ENCODE data around the gene GNB1.

GNB1 gene

DNA sequence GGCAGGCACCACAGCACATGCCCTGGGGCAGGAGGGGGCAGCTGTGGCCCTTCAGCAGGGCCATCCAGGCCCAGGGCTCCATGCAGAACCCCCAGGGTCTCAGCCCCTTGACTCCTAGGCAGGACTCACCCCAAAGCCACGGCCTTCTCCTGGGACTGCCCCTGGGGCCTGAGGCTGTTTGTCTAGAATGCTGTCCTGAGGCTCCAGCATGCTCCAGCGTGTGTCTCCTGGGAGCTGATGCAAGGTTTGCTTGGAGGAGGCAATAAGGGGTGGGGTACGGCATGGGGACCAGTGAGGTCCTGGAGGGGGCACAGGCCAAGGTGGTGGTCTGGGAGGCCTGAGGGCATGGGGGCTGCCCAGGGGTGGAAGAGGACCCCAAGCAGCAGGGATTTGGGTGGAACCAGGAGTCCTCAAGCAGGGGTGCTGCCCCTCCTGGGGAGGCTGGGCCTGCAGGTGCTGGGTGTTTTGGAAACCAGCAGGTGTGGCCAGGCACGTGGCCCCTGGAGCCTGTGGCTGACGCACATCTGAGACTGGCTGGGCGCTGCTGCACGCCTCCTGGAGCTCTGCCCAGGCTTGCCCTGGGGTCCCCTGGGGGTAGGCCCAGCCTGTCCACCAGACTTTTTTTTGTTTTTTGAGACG is 16.3 kb upstream of the GNB1 start:
- DNase-seq: no peak

DNA sequence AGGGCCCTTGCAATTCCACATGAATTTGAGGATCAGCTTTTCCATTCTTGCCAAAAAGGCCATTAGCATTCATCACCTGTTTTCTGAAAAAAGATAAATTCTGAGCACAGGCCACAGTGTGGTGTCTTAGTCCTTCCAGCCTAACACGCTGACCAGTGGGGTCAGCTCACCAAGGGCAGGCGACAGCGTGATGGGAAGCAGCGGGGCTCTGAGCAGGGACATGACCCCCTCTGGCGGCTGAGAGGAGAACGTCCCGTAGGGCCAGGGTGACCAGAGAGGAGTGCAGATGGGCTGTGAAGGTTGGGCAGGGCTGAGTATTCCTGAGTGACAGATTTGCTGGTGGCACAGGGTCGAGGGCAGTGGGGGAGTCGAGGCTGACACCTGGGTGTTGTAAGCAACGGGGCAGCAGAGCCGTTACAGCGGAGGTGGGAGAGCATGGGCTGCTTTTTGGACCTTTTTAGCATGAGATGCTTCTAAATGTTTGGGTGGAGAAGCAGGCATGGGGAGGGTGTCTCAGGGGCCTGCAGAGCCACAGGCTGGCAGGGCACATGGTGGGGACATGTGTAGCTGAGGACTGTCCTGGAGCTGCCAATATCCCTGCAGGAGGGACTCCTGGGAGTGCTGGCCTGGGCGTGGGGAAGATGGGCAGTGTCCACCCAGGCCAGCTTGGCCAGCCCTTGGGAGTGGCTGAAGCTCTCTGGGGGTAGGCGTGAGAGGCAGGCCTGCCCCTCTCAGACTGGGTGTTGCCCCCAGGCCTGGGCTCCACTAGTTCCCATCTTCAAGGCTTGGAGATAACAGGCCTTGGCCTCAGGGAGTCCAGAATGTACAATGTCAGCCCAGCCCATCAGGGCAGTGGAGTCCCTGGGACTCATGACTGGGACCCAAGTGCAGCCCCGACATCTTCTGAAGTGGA is 15.6 kb upstream of the GNB1 start:
- DNase-seq: peak; percentile 33

GRCh38 chr1:1903224-1903623 is 12.3 kb upstream of the GNB1 start:
- no peak for DNase-seq

GRCh38 chr1:1901641-1902294 is 10.9 kb upstream of the GNB1 start:
- no peak for DNase-seq

- no peak for DNase-seq
Measured at GRCh38 chr1:1900883-1901640, 10.2 kb upstream of the GNB1 start.

DNA sequence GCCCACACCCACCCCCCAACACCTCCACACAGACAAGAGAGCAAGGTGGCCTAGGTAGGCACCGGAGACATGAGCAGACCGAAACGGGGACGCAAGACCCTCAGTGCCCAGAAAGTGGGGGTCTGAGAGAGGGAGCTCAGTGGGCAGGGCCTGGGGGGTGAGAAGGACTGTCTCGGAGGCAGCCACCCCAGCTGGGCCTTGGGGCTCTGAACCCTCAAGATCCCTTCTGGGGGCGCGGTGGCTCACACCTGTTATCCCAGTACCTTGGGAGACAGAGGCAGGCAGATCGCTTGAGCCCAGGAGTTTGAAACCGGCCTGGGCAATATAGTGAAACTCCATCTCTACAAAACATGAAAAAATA is 9.1 kb upstream of the GNB1 start:
- DNase-seq: no peak

DNA sequence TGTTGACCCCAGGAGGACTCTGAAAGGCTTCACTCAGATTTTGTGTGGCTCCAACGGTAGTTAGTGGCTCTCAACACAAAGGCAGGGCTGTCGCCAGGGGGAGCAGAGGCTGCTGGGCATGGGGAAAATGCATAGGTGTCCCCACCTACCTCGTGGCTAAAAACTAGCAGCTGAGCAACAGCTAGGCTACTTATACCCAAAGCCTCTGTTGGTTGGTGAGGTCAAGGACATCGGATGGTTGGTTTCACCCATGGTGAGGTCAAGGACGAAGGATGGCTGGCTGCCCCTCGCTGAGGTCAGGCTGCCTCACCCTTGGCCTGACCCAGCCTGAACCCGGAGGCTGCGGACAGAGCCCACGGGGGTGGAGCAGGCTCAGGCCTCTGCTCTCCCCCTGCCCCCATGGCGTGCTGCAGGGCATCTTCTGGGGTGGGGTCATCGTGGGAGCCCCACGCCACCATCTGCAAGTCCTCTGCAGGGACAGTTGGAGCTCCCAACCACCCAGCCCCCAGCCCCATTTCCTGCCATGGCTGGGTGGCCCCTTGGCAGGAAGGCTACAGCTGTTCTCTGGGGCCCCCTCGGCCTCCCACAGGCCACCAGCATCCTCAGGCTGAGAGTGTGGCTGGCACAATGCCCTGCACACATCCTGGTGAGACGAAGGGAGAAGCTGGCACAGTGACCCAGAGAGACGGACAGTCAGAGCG is 8.5 kb upstream of the GNB1 start:
- DNase-seq: no peak

DNA sequence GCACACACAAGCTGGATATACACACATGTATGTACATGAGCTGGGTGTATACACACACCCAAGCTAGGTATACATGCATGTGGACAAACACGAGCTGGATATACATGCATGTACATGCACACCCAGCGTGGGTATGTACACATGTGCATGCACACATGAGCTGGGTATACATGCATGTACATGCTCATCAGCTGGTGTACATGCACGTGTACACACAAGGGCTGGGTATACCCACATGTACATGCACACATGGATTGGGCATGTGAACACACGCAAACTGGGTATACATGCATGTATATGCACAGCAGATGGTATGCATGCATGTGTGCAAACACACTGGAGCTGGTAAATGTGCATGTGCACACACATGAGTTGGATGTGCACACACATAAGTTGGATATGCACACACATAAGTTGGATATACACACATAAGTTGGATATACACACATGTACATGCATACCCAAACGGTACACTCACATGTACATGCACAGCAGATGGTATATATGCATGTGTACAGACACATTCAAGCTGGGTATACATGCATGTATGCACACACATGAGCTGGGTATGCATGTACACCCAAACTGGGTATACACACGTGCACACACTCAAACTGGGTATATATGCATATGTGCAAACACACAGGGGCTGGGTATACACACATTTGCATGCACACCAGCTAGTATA is 7.5 kb upstream of the GNB1 start:
- DNase-seq: no peak

DNA sequence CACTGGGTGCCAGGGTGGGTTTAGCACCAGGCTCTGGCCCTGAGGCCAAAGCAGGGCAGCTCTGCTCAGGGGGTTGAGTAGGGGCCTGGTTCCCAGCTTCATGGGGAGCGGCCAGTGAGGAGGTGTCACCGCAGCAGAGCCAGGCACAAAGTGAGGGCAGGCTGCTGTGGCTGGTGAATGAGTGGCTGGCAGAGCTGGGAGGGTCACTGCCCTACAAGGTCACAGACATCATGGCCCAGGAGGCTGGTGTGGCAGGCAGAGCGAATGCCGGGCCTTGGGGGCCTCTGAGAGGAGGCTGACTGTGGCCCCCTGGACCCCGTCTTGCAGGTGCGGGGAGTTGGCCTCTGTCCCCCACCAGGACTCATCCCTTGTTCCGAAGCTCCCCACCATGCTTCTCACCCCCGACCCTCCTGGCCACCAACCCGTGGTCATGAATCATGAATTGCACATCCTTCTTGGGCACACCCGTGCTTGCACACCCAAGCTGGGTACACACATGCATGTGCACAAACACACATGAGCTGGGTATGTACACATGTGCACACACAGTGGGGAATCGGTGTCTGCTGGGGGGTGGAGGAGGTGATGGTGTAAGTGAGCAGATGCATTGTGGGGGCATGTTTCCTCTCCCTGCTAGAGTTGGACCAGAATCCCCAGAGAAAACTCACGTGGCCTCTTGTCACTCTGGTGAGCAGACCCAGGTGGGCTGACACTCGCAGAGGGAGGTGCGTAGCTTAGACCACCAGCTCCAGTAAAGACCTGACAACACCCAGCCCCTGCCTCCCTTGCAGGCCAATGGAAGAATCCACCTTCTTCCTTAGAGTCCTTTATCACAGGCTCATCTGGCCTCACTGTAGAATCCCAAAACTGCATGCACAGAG is 4.8 kb upstream of the GNB1 start:
- no peak for DNase-seq

- DNase-seq: no peak
Measured at GRCh38 chr1:1895060-1895418, 4.2 kb upstream of the GNB1 start.

DNA sequence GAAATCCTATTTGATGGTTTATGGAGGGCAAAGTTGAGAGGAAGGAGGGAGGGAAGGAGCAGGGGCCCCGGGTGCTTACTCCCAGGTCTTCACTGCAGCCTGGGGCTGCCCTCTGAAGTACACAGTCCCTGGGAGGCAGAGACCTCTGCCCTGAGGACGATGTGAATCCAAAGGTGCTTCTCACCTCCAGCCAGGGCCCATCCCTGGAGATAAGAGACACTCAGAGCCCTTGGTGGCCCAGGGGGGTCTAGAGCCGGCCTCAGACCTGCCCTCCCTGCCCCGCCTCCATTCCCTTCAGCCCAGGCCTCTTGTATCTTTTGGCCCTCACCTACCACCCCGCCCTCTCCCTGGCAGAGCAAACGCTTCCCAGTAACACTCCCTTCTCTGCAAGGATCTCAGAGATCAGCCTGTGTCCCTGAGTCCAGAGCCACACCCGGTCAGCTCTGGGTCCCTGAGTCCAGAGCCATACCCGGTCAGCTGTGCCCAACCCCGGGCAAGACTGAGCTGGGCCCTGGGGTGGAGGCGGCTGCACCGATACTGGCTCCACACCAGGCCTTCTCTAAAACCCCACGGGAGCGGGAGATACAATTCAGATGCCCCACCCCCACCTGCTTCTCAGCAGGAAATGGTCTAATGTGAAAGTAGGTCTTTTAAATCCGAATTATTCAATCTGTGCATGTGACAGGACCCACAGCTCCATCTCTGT is 3.6 kb upstream of the GNB1 start:
- DNase-seq: no peak

- DNase-seq: no peak
Measured at GRCh38 chr1:1893997-1894353, 3.1 kb upstream of the GNB1 start.

DNA sequence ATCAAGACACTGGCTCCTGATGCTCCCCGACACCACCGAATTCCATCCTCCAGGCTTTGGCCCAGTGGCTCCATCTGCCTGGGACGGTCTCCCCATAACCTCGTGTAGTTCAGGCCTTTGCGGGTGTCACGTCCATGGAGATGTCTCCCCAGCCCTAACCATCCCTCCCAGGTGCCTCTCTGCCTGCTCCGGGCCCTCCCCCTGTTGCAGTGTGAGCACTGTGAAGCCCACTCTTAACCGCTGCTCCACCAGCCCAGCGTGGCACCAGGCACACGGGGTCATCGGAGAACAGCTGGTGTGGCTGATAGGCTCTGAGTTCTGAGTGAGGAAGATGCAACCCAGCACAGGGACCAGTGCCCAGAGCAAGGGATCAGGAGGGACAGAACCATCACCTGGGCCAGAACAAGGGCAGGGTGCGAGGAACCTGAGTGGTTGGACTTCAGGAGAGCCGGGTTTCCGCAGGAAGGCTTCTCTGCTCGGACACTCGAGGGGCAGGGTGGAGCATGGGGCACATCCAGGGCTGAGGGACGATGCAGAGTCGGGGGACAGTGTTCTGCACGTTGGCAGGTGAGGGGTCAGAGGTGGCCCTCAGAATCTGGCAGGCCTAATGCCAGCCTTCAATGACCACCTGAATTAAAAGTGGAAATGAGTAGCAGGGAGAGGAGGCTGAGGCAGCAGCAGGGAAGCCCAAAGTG is 2.6 kb upstream of the GNB1 start:
- no peak for DNase-seq

- DNase-seq: no peak
Measured at GRCh38 chr1:1892763-1893120, 1.9 kb upstream of the GNB1 start.

GRCh38 chr1:1892079-1892762 is 1.3 kb upstream of the GNB1 start:
- DNase-seq: no peak

DNA sequence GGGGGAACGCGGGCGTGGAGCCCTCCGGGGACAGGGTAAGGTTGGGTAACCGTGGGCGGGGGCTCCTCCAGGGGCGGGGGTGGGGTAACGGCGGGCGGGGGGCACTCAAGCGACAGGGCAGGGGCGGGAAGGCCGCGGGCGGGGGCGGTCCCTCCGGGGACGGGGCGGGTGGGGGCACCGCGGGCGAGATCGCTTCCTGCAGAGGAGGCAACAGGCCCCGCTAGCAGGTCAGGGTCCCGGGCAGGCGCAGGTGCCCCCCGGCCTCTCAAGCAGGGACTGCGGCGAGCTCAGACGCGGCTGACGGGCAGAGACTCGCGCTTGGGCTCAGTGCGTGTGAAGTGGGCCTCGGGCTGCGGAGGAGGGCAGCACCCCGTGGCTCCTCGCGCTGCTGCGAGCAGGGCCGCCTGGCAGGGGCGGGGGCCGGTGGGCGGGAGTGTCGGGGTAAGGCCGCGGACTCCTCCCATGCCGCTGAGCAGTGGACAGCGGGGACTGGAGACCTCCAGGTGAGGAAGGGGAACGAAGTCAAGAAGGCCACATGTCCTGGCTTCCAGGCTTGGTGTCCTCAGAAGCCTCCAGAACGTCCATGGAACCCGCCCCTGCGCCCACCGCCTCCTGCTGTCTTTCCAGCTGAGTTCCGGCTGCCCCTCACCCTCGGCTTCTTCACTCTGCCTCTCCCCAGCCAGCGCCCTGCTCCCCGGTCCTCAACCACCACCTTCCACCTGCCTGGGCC is 627 bp upstream of the GNB1 start:
- no peak for DNase-seq

DNA sequence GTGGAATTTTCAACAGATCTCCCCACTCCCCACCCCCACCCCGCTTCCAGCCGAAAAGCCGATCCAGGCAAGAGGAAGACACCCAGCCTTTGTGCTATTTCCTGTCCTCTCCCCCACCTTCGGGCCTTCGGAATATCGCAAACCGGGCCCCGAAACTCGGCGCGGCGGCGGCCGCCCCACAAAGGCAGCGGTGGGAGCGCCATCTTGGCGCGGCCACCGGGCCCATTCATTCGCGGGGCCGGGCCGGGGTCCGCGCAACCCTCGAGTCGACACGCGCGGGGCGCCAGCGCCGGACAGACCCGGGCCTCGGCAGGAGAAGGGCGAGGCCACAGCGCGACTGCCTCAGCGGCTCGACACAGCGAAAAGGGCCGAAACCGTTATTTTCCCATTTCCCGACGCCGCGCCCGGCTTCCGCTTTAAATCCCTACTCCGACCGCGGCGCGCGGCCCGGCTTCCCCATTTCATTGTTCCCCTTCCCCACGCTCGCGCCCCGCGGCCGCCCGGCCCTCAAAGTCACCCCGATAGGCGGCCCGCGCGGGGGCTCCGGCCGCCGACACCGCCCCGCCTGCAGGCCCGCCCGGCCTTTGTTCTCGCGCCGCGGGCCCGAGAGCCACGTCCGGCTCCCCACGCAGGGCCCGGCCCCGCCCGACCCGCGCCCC is 911 bp downstream of the GNB1 start:
- no peak for DNase-seq
